SK-N-SH treated with all-trans-retinoic acid at 6 μM for 48 hours (cell line): Measurements from ENCODE around the gene GNG11.
"Not testable (repeated sequence)": the region's sequence is repeated elsewhere in the genome, so short reads cannot be mapped to it uniquely, and the experiment has no call there.

ENCODE experiments used
- ARNTL ChIP-seq: fragments of 450-650 bp; formaldehyde crosslinking; IDR thresholded peaks from 2 replicates; pipeline ENCODE4 v1.5.0; 2020; ENCODE audit warnings: low read depth, mild to moderate bottlenecking, moderate library complexity, borderline replicate concordance
- CSDC2 ChIP-seq: fragments of 250-450 bp; sonication (Bioruptor Pico); IDR thresholded peaks from 2 replicates; pipeline ENCODE4 v1.5.0; 2020; ENCODE audit warnings: mild to moderate bottlenecking, moderate library complexity
- ESRRG ChIP-seq: fragments of 250-450 bp; sonication (Bioruptor Pico); IDR thresholded peaks from 2 replicates; pipeline ENCODE4 v1.6.1; 2021; ENCODE audit warnings: mild to moderate bottlenecking
- ISL1 ChIP-seq: fragments of 250-450 bp; sonication (Bioruptor Pico); IDR thresholded peaks from 2 replicates; pipeline ENCODE4 v2.1.2; 2022; ENCODE audit warnings: mild to moderate bottlenecking, moderate library complexity
- RARB ChIP-seq: fragments of 250-450 bp; sonication (Bioruptor Pico); IDR thresholded peaks from 2 replicates; pipeline ENCODE4 v1.8.0; 2021; ENCODE audit warnings: mild to moderate bottlenecking, moderate library complexity
- TCF4 ChIP-seq: fragments of 250-450 bp; sonication (Bioruptor Pico); IDR thresholded peaks from 2 replicates; pipeline ENCODE4 v1.8.0; 2021; ENCODE audit warnings: mild to moderate bottlenecking, moderate library complexity, borderline replicate concordance
- TOX ChIP-seq: fragments of 250-450 bp; sonication (Bioruptor Pico); IDR thresholded peaks from 2 replicates; pipeline ENCODE4 v1.8.0; 2021; ENCODE audit warnings: mild to moderate bottlenecking, moderate library complexity, borderline replicate concordance
- ZC3H10 ChIP-seq: fragments of 250-450 bp; sonication (Bioruptor Pico); IDR thresholded peaks from 2 replicates; pipeline ENCODE4 v1.5.1; 2021; ENCODE audit warnings: mild to moderate bottlenecking, moderate library complexity
- ZFP30 ChIP-seq: fragments of 450-650 bp; formaldehyde crosslinking; IDR thresholded peaks from 2 replicates; pipeline ENCODE4 v1.5.0; 2022; ENCODE audit warnings: mild to moderate bottlenecking, moderate library complexity
- TF ChIP-seq, protein P1 (sequence below): fragments of 250-450 bp; sonication (Bioruptor Pico); IDR thresholded peaks from 2 replicates; pipeline ENCODE4 v1.5.1; 2020; ENCODE audit warnings: low read depth, mild to moderate bottlenecking, moderate library complexity
- TF ChIP-seq, protein P2 (sequence below): fragments of 250-450 bp; sonication (Bioruptor Pico); IDR thresholded peaks from 2 replicates; pipeline ENCODE4 v1.8.0; 2020; ENCODE audit warnings: mild to moderate bottlenecking, moderate library complexity, borderline replicate concordance
- TF ChIP-seq, protein P3 (sequence below): fragments of 250-450 bp; sonication (Bioruptor Pico); IDR thresholded peaks from 2 replicates; pipeline ENCODE4 v1.5.1; 2021; ENCODE audit warnings: mild to moderate bottlenecking, moderate library complexity

DNA sequence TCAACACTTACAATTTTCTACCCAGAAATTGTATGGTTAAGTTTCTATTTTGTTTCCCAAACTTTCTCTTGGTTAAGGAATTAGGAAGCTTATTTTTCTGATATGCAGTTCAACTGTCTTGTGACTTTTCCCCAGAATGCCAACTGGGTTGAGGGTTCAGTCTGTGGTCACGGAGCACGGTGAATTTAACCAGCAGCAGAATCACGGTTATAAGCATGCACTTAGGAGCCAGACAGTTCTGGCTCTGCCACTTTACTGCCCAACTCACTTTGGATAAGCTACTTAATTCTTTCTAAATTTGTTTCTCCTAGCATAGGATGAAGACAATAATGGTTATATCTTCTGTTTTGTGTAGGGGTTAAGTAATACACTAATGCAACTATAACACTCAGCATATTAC lies 10.3 kb upstream of the GNG11 start:
- not testable (repeated sequence) for TF ChIP-seq ARNTL (CRISPR knock-in tag); ZFP30; ISL1 (CRISPR knock-in tag); ZC3H10 (CRISPR knock-in tag); CSDC2 (CRISPR knock-in tag); TOX; RARB; TCF4; ESRRG (CRISPR knock-in tag)
- TF ChIP-seq, protein P1, sequence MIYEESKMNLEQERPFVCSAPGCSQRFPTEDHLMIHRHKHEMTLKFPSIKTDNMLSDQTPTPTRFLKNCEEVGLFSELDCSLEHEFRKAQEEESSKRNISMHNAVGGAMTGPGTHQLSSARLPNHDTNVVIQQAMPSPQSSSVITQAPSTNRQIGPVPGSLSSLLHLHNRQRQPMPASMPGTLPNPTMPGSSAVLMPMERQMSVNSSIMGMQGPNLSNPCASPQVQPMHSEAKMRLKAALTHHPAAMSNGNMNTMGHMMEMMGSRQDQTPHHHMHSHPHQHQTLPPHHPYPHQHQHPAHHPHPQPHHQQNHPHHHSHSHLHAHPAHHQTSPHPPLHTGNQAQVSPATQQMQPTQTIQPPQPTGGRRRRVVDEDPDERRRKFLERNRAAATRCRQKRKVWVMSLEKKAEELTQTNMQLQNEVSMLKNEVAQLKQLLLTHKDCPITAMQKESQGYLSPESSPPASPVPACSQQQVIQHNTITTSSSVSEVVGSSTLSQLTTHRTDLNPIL (CRISPR knock-in tag): not testable (repeated sequence)
- TF ChIP-seq, protein P2, sequence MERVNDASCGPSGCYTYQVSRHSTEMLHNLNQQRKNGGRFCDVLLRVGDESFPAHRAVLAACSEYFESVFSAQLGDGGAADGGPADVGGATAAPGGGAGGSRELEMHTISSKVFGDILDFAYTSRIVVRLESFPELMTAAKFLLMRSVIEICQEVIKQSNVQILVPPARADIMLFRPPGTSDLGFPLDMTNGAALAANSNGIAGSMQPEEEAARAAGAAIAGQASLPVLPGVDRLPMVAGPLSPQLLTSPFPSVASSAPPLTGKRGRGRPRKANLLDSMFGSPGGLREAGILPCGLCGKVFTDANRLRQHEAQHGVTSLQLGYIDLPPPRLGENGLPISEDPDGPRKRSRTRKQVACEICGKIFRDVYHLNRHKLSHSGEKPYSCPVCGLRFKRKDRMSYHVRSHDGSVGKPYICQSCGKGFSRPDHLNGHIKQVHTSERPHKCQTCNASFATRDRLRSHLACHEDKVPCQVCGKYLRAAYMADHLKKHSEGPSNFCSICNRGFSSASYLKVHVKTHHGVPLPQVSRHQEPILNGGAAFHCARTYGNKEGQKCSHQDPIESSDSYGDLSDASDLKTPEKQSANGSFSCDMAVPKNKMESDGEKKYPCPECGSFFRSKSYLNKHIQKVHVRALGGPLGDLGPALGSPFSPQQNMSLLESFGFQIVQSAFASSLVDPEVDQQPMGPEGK (CRISPR knock-in tag): not testable (repeated sequence)
- TF ChIP-seq, protein P3, sequence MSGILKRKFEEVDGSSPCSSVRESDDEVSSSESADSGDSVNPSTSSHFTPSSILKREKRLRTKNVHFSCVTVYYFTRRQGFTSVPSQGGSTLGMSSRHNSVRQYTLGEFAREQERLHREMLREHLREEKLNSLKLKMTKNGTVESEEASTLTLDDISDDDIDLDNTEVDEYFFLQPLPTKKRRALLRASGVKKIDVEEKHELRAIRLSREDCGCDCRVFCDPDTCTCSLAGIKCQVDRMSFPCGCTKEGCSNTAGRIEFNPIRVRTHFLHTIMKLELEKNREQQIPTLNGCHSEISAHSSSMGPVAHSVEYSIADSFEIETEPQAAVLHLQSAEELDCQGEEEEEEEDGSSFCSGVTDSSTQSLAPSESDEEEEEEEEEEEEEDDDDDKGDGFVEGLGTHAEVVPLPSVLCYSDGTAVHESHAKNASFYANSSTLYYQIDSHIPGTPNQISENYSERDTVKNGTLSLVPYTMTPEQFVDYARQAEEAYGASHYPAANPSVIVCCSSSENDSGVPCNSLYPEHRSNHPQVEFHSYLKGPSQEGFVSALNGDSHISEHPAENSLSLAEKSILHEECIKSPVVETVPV (CRISPR knock-in tag): not testable (repeated sequence)
